GM19395 (cell line): Measurements from ENCODE around the gene RNASE2.
"Not testable (repeated sequence)": the region's sequence is repeated elsewhere in the genome, so short reads cannot be mapped to it uniquely, and the experiment has no call there.

Experiments used
- ATAC-seq: cut with Tn5 transposase; IDR thresholded peaks from one replicate; pipeline ENCODE4 v1.9.1; 2021; ENCODE audit warnings: mild to moderate bottlenecking, moderate library complexity; ENCODE audit not compliant: unreplicated experiment

The RNASE2 gene

GRCh38 chr14:20954736-20955537, at the start of gene RNASE2:
TSS of gene RNASE2 (plus strand) at chr14:20955487. CDS start at chr14:20955772, 285 bp downstream.
- ATAC-seq = not testable (repeated sequence)

GRCh38 chr14:20905676-20906075, 49.6 kb upstream of the RNASE2 start:
- ATAC-seq = no peak

DNA sequence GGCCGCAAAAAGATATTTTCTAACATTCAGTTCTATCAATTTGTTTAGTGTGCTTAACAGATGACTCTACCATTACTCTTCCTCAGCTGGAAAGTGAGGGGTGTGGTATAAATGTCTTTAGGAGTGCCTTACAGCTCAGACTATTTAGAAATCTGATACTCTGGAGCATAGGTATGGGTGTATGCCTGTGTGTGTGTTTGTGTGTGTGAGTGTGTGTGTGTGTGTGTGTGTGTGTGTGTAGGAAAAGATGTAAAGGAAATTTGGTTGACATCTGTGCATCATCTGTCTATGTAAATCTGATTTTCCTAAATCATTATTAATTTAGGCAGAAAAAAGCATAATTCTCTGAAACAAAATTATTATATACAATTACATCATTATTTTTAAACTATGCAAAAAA, 48.1 kb upstream of the RNASE2 start:
- no peak for ATAC-seq

DNA sequence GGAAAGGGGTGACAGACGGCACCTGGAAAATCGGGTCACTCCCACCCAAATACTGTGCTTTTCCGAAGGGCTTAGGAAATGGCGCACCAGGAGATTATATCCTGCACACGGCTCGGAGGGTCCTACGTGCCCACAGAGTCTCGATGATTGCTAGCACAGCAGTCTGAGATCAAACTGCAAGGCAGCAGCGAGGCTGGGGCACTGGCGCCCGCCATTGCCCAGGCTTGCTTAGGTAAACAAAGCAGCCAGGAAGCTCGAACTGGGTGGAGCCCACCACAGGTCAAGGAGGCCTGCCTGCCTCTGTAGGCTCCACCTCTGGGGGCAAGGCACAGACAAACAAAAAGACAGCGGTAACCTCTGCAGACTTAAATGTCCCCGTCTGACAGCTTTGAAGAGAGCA, 44.5 kb upstream of the RNASE2 start:
- not testable (repeated sequence) for ATAC-seq

DNA sequence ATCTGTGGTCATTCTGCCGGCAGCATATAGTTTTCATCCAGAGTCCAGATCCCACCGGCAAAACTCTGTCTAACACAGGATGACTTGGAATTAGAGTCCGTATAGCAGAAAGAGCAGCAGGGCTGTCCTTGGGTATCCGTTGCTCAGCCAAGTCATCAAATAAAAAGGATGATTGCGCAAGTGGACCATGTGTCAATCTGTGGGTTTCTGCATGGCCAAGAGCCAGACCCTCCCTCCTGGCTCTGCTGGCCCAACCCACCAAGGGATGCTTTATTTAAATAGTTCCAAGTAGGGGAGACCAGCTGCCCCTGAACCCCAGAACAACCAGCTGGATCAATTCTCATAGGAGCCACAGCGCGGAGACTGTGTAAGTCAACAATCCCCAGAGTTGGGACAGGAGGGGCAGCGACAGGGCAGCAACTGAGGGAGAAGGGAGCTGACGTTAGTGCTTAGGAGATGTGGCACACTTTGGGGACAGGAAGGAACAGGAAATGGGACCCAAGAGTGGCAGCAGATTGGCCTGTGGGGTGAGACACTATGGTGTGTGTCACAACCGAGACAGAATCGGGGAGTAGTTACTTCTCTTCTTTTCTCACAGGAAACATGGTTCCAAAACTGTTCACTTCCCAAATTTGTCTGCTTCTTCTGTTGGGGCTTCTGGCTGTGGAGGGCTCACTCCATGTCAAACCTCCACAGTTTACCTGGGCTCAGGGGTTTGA, 36.1 kb upstream of the RNASE2 start:
- ATAC-seq = not testable (repeated sequence)

DNA sequence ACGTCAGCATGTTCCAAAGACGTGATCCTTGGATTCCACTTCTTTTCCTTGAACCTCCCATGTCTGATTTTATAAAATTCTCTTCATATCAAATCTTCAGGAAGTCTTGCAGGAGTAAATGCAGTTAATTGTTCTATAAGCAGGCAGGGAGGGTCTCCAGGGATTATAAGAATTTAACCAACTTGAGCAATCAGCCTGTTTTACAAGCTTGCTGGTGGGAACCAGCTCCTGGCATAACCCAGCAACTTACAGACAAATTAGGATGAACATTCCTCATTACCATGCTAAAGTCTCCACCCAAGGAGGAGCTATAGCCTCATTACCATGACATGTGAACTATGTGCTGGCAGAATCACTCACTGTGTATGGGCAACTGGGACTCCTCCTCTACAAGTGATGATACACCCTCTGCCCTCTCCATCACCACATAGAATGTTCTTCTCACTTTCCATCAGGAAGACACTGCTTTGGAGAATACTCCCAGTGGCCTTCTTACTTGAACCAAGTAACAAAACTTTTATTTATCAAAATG, 31.5 kb upstream of the RNASE2 start:
- not testable (repeated sequence) for ATAC-seq

DNA sequence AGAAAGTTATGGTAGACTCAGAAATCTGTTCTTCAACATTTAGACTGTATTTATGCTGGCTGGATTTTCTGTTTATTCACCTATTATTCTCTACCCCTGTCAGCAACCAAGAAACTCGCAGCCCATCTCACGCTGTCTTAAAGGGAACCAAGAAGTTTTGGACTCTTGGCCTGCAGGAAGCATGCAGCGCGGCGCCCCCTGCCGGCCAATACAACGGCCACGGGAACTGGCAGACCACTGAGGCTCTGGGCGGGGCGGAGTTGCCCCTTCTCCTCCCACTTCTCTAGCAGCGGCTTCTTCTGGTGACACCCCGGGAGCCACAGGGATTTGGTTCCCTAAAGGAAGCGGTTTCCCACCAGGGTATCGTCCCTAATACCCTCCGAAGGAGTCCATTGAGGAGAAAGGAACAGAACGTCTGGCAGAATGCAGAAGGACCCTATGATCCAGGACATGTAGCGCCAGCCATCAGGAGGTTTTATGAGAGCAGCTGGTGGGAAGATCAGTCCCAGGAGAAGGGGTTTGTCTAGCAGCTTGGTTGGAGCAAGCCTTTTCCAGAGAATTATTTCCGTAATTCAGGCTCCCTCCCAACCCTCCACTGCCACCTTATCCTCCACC, 21.0 kb upstream of the RNASE2 start:
- ATAC-seq = no peak

DNA sequence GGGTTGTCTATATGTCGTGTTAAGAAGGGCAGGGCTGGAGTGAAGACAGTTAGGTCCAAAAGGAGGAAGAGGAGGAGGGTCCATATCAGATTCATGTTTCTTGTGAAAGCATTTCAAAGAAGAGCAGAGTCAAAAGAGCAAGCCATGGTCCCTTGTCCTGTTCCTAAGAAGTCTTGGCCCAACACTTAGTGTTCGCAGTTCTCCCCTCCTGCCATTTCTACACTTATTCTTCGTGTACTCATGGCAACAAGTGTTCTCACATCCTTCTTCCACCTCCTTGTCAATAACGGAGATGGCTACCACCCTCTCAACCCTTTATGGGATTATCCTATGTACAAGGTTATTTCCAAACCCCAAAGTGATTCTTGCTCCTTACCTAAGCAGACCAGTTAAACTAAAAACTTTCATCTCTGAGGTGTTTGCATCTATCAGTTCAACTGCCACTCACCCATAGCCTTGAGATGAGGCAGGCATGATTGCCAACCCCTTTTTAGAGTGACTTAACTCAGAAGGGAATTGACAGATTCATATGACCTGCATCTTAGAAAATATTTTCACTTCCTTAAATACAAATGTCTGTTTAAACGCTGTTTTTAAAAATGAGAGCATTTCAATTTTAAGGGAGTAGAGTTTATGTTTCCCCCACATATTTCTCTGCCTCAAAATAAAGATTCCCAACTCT, 19.8 kb upstream of the RNASE2 start:
- no peak for ATAC-seq

DNA sequence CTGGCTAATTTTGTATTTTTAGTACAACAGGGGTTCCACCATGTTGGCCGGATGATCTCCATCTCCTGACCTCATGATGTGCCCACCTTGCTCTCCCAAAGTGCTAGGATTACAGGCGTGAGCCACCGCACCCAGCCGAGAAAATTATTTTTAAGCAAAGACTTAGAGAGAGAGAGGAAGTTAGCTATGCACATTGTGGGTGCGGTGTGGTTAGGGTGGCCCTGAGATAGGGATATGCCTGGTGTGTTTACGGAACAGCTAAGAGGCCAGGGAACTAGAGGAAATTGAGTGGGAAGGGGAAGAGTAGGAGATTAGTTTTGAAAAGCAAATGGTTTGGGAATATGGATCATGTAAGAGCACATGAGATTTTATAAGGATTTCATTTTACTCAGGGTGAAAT, 10.1 kb upstream of the RNASE2 start:
- not testable (repeated sequence) for ATAC-seq

GRCh38 chr14:20946707-20947106, 8.6 kb upstream of the RNASE2 start:
- ATAC-seq = not testable (repeated sequence)

- ATAC-seq = not testable (repeated sequence)
Measured at GRCh38 chr14:20955538-20955873, 219 bp downstream of the RNASE2 start.

DNA sequence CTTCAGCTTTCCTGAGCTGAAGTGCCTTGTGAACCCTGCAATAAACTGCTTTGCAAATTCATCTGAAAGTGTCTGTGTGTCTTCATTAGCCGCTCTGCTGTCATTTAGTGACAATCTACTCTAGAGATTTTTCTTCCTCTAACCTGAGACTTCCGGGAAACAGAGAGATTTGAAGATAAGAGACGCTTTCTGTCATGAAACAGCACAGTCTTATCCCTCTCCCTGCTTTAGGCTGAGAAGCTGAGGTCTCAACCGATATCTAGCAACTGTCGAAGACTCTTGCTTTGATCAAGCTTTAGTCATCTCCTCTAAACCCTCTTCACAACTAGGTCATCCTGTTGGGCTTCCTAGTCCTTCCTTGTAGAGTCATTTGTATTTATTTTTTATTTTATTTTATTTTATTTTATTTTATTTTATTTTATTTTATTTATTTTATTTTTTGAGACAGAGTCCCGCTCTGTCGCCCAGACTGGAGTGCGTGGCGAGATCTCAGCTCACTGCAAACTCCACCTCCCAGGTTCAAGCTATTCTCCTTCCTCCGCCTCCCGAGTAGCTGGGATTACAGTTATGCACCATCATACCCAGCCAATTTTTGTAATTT, 1.2 kb downstream of the RNASE2 start:
- no peak for ATAC-seq

GRCh38 chr14:20958946-20959345, 3.7 kb downstream of the RNASE2 start:
- ATAC-seq = not testable (repeated sequence)

DNA sequence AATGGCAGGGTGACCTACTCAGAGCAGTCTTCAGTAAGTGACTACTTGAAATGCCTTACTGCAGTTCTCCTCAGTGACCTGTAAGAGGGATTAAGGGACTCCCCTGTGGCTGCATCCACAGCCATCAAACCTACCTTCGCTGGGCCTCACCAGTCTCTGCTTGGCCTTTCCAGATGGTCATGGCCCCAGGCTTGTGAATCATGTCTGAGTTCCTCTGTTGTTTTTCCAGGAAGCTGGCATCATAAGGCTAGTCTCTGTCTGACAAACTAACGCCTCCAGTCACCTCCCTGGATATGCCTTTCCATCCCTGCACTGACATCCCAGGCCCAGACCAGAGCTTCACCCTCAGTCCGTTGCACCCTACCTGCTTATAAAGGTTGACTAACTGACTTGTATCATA, 14.0 kb downstream of the RNASE2 start:
- no peak for ATAC-seq

GRCh38 chr14:20970647-20970982, 15.3 kb downstream of the RNASE2 start:
- peak; percentile 22 for ATAC-seq

DNA sequence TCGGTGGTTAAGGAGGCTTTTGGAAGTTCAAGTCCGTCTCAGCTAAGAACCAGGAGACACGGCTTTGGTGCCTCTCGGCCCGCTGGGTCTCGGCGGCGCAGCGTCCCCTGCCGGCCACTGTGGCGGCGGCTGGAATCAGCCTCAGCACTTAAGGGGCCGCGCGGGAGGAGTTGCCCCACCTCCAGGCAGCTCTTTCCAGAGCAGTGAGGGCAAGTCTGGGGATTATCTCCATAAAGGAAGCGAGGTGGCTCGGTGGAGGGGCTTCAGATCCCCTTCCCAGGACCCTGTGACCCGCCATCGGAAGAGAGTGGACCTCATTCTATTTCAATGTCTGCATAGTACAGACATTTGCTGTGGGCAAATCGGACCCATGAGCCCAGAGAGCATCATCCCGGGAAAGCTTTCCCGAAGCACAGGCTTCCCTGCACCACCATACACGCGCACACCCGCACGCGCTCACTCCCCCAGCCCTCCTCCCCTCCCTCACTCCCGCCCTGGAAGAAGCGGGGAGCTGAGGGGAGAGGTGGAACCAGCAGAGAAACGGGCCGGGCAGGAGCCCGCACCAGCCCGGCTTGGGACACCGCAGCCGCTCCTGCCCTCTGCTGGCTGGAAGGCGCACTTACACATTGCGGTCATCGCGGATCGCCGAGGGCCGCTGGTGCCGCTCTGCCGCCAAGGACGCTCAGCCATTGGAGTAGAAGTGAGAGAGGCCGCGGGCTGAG, 15.9 kb downstream of the RNASE2 start:
- ATAC-seq = peak; percentile 95

GRCh38 chr14:20971705-20972021, 16.4 kb downstream of the RNASE2 start:
- peak; percentile 25 for ATAC-seq

DNA sequence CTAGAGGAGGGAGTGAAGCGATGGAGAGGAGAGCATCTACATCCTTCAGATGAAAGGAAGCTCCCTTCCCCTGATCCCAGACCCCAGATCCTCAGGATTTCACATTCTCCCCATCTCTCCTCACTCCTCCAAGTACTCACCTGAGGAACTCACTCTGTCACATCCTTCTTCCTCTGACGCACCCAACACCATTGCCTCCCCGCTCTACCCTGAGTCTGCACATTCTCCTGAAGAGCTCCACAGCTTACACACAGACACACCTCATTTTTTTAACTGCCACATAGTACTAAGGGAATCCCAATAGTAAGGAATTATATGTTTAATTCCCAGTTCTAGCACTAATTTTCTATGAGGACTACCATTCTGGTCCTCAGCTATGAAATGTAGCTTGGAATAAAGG, 18.2 kb downstream of the RNASE2 start:
- no peak for ATAC-seq

GRCh38 chr14:20976291-20976690, 21.0 kb downstream of the RNASE2 start:
- ATAC-seq = no peak

GRCh38 chr14:20978687-20979086, 23.4 kb downstream of the RNASE2 start:
- no peak for ATAC-seq
